Activated CD4-positive, alpha-beta T cell treated with anti-CD3 and anti-CD28 coated beads, Interleukin-2, Interleukin-4, amounts not matched to agents 100 ng/mL and 50 ng/mL, durations not matched to agents 16 hours and 8 hours (primary cell): Measurements from ENCODE around the gene GGTLC2.
A peak's percentile ranks its signal among the peaks of the same experiment; 100 is the strongest.
"Not testable (repeated sequence)": the region's sequence is repeated elsewhere in the genome, so short reads cannot be mapped to it uniquely, and the experiment has no call there.

Experiments
- DNase-seq: peaks from one replicate; pipeline ENCODE4 v3.0.0-alpha.2; 2020; ENCODE audit warnings: low spot score

GGTLC2 gene

GRCh38 chr22:22644314-22644713, at the start of gene GGTLC2:
TSS of gene GGTLC2 (plus strand) at chr22:22644614. CDS start at chr22:22646346, 1,732 bp downstream.
- not testable (repeated sequence) for DNase-seq

DNA sequence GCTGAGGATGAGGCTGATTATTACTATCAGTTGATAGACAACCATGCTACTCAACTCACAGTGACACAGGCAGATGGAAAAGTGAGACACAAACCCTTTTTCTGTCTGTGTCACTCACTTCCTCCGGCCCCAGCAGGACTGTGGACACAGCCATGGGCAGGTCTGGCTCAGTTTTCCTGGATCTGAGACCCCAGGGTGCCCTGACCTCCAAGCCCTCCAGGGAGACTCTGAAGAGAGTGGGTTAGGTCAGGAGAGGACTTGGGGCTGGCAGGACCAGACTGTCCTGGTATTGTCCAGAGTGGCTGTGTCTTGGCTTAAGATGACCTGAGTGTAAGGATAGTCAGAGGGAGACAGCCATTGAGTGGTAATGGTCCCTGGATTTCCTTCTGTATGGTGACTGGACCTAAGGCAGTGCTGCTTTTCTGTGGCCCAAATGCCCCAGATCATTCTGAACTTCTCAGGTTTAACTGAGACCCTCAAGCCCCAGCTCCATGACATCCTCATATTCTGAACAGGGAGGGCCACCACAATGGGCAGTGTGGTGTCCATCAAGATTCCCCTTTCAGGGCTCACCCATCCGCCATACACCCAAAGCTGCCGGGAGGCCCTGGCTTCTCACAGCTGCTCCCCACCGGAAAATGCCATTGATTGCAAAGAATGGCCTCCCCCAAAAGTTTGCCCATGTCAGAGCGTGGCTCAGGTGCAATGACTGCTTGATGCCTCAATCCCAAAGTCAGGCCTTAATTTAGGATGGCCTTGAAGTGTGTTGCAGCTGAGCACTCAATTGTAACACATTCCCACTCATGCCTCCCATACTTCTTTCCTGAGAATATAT, 49.2 kb upstream of the GGTLC2 start:
- DNase-seq = no peak

GRCh38 chr22:22598144-22598543, 46.3 kb upstream of the GGTLC2 start:
- no peak for DNase-seq

- no peak for DNase-seq
Measured at GRCh38 chr22:22599248-22599647, 45.2 kb upstream of the GGTLC2 start.

GRCh38 chr22:22600531-22601261, 43.7 kb upstream of the GGTLC2 start:
- DNase-seq = no peak

DNA sequence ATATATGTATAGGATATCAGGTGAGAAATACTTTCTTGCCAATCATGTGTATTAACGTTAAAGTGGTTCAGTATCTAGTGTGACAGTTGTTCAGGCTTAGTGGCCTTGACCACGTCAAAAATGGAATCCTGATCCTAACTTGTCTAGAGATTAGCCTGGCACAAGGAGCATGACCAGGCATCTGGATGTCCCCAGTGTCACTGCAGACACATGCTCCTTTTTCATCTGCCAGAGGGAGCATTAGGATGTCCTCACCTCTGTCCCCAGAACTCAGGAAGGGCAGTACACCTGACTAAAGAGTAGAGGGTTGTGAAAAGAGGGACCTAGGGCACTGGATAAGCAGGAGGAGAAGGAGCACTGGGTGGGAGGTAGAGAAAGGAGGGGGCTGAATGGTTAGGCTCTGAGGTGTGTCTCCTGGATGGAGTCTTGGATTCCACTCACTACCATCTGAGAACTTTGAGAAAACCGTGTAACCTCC, 40.9 kb upstream of the GGTLC2 start:
- no peak for DNase-seq

GRCh38 chr22:22604326-22605073, 39.9 kb upstream of the GGTLC2 start:
- no peak for DNase-seq

DNA sequence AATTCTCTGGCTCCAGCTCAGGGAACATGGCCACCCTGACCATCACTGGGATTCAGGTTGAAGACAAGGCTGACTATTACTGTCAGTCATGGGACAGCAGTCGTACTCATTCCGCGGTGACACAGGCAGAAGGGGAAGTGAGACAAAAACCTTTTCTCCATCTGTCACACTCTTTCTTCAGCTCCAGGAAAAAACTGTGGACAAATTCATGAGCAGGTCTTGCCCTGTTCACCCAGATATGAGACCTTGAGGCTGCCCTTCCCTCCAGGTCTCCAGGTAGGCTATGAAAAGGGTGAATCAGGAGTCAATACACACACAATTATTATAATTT, 39.4 kb upstream of the GGTLC2 start:
- no peak for DNase-seq

GRCh38 chr22:22608022-22608421, 36.4 kb upstream of the GGTLC2 start:
- not testable (repeated sequence) for DNase-seq

DNA sequence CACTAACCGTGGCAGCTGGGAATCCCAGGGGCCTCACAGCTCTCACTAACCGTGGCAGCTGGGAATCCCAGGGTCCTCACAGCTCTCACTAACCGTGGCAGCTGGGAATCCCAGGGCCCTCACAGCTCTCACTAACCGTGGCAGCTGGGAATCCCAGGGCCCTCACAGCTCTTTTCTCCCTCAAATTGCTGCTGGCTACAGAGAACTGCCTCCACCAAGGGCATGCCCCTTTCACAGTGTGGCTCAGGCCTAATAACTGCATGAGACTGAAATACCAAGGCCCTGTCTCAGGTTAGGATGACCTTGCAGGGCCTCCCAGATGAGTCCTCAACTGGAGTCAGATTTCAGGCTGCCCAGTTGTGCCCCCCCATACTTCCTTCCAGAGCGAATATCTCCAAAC, 35.1 kb upstream of the GGTLC2 start:
- DNase-seq = no peak

DNA sequence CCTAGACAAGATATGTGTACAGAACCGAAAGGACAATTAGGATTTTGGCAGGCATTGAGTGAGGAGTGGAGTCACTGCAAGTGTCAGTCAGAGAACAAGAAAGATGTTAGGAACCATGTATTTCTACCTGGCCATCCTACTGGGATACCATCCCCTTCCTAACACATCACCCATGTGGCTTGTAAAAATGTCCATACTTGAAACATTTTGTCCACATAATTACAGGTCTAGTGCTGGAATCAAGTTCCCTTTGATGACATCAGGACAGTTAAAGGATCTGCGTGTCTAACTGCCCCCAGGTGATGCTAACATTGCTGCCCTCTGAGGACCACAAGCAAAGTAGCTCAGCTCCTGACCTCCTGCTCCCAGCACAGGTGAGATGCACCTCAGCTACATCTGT, 31.9 kb upstream of the GGTLC2 start:
- no peak for DNase-seq

DNA sequence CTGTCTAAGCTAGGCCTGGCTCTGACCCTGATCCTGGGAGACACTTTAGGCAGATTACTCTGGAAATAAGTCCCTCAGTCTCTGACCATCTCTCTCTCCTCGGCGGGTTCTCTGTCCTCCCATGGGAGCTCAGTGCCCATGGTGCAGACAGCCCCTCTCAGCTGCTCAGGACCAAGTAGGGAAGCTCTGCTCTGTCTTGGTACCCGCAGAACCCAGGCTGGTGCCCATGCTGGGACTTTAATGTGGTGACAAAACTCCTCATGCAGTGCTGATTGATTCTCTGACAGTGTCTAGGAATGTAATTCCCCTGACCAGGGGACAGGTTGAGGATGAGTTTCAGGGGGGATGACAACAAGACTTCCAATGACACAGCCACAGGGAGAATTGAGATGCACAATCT, 30.3 kb upstream of the GGTLC2 start:
- no peak for DNase-seq

- DNase-seq = peak; percentile 29
Measured at GRCh38 chr22:22616636-22617035, 27.8 kb upstream of the GGTLC2 start.

GRCh38 chr22:22618448-22618847, 26.0 kb upstream of the GGTLC2 start:
- no peak for DNase-seq

- no peak for DNase-seq
Measured at GRCh38 chr22:22618923-22619322, 25.5 kb upstream of the GGTLC2 start.

- no peak for DNase-seq
Measured at GRCh38 chr22:22619765-22620414, 24.5 kb upstream of the GGTLC2 start.

GRCh38 chr22:22628546-22629495, 15.6 kb upstream of the GGTLC2 start:
- not testable (repeated sequence) for DNase-seq

- not testable (repeated sequence) for DNase-seq
Measured at GRCh38 chr22:22631223-22631652, 13.2 kb upstream of the GGTLC2 start.

- DNase-seq = not testable (repeated sequence)
Measured at GRCh38 chr22:22632226-22632625, 12.2 kb upstream of the GGTLC2 start.

- DNase-seq = not testable (repeated sequence)
Measured at GRCh38 chr22:22633533-22633932, 10.9 kb upstream of the GGTLC2 start.

DNA sequence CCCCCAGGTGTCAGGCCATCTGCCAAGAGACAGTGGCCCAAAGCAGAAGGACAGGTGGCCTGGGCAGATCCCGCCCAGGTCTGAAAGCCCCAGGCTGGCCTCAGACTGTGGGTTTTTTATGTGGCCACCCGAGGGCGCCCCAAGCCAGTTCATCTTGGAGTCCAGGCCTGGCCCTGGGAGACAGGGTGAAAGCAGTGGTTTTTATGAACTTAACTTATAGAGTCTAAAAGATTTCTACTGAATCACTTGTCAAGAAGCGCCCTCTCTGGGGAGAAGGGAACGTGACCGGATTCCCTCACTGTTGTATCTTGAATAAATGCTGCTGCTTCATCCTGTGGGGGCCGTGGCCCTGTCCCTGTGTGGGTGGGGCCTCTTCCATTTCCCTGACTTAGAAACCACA, 8.2 kb upstream of the GGTLC2 start:
- DNase-seq = not testable (repeated sequence)
